NCI-H2081 (cell line): ENCODE measurements around the gene NFILZ.
"Not testable (repeated sequence)": the region's sequence is repeated elsewhere in the genome, so short reads cannot be mapped to it uniquely, and the experiment has no call there.

Experiments
- DNase-seq, 2 experiments: peaks; one replicate each; lab custom pipeline; 2025; lab: John Stamatoyannopoulos, UW

NFILZ gene

GRCh38 chr19:8611391-8611876, 19.0 kb upstream of the NFILZ start:
- no peak for DNase-seq

DNA sequence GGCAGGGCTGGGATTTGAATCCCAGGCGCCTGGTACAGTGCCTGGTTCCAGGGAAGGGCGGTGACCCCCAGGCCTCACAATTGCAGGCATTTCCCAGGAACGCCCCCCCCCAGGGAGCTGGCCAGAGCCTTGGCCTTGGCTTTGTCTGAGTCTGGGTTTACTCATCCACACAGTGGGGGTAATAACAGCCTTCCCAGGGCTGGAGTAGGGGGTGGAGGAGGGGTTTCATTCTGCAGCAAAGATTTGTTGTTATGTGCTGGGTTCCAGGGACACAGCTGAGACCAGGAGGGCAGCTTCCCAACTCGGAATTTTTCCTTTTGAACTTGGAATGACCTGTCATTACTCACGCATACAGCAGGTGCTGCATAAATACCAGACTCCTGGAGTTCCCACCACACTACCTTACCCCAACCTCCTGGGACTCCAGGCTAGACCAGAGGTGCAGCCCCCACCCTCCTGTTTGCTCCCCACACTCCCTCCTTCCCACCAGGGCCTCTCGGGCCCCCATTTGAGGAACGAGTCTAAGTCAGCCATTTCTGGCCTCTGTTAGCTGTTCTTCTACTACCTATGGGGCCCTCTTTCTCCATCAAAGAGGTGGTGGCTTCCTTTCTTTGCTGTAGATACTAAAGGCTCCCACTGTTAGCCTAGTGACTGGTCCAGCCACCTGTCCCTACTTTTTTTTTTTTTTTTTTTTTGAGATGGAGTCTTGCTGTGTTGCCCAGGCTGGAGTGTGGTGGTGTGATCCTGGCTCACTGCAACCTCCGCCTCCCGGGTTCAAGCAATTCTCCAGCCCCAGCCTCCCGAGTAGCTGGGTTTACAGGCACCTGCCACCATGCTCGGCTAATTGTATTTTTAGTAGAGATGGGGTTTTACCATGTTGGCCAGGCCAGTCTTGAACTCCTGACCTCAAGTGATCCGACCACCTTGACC, 18.3 kb upstream of the NFILZ start:
- no peak for DNase-seq

DNA sequence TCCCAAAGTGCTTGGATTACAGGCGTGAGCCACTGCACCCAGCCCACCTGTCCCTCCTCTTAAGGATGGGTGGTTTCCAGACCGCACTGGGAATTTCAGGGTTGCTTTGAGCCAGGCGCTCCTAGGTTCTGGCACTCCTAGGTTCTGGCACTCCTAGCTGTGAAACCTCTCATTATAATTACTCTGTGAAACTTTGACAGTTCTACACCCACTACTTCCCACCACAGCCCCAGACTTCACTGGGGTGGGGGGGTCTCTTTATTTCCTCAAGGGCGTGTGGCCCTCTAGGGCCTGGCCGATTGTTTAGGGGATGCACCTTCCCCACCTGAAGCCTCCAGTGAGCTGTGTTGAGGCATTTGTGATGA, 17.6 kb upstream of the NFILZ start:
- no peak for DNase-seq

DNA sequence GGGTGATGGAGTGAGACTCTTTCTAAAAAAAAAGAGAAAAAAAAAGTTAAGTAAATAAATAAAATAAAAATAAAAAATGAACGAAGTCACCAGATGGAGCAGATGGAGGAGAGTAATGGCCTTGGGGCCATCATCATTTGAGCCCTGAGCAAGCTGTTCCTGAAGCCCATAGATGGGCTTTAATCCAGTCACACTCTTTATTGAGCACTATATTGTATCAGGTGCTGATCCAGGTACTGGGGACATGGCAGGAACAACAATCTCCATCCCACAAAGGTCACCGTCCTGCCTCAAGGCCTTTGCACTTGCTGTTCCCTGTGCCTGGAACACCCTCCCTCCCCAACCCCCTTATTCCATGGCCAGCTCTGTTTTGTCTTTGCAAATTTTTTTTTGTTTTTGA, 16.0 kb upstream of the NFILZ start:
- DNase-seq, result no peak

DNA sequence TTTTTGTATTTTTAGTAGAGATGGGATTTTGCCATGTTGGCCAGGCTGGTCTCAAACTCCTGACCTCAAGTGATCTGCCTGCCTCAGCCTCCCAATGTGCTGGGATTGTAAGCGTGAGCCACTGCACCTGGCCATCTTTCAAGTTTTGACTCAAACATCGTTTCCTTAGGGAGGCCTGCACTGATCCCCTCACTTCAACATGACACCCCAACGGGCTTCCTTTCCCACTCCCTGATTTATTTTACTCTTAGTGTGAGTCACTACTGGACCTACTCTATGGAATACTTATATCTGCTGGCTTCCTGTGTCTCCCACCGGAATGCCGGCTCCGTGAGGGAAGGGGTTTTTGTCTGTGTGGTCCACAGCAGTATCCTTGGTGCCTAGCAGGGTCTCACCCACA, 15.4 kb upstream of the NFILZ start:
- DNase-seq, result no peak

DNA sequence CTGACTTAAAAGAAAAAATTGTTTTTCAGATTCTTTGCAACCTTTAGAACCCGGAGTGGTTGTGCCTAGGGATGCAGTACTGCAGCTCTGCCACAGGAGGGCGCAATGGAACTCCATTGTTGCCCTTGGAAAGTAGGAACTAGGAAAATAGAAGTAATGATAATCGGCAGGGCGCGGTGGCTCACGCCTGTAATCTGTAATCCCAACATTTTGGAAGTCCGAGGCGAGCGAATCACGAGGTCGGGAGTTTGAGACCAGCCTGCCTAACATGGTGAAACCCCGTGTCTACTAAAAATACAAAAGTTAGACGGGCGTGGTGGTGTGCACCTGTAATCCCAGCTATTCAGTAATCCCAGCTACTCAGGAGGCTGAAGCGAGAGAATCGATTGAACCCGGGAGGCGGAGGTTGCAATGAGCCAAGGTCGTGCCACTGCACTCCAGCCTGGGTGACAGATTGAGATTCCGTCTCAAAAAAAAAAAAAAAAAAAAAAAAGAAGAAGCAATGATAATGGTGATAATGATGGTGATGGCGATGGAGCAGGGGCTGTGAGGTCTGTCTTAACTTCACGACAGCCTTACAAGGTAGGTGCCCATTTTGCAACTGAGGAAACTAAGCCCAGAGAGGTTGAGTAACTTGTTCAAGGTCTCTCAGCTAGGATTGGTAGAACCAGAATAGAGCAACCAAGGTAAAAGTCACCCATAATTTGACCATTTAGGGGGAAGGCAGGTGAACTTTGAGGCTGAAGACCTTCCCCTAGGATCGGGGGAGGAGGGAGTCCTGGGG, 14.4 kb upstream of the NFILZ start:
- peak in 1 of 2 experiments; percentile 1 for DNase-seq

DNA sequence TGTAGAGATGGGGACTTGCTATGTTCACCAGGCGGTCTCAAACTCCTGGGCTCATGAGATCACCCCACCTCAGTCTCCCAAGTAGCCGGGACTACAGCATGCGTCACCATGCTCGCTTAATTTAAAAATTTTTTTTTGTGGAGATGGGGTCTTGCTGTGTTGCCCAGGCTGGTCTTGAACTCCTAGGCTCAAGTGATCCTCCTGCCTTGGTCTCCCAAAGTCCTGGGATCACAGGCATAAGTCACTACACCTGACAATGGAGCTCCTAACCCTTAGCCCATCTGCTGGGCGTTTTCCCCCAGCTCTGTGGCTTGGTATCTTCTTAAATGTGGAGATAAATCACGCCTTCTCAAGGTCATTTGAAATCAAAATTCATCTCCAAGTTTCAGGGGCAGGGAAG, 13.6 kb upstream of the NFILZ start:
- DNase-seq, result no peak

- not testable (repeated sequence) for DNase-seq
These were observed 13.1 kb upstream of the NFILZ start for GRCh38 chr19:8617325-8617724.

GRCh38 chr19:8617984-8618383, 12.4 kb upstream of the NFILZ start:
- DNase-seq, result no peak

DNA sequence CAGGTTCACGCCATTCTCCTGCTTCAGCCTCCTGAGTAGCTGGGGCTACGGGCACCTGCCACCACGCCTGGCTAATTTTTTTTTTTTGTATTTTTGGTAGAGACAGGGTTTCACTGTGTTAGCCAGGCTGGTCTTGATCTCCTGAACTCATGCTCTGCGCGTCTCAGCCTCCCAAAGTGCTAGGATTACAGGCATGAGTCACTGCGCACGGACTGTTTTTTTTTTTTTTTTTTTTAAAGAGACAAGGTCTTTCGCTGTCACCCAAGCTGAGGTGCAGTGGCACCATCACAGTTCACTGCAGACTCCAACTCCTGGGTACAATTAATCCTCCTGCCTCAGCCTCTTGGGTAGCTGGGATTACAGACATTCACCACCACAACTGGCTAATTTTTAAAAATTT, 11.7 kb upstream of the NFILZ start:
- DNase-seq, result no peak

- DNase-seq, result not testable (repeated sequence)
These were observed 7.5 kb upstream of the NFILZ start for GRCh38 chr19:8622886-8623285.

DNA sequence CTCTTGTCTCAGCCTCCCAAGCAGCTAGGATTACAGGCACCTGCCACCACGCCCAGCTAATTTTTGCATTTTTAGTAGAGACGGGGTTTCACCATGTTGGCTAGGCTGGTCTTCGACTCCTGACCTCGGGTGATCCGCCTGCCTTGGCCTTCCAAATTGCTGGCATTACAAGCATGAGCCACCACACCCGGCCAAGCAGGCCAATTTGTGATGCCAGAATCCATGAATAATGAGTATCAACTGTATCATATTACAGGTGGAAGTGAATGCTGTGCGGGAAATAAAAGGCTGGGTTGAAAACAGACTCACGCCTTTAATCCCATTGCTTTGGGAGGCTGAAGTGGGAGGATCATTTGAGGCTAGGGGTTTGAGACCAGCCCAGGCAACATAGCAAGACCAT, 3.6 kb upstream of the NFILZ start:
- DNase-seq, result no peak

DNA sequence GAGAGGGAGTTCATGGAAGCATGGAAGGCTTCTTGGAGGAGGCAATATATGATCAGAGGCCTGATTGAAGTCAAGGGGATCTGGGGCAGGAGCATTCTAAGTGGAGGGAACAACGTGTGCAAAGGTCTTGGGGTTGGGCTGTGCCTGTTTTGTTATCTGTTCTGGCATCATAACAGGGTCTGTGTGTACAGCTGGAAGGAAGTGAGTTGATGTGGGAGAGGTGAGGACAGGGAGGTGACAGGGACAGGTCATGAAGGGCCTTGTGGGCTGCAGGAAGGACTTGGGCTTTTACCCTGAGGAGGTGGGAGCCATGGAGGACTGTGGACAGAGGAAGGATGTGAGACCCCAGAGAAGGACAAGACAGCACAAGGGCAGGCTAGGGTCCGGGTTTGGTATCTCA, 1.2 kb upstream of the NFILZ start:
- DNase-seq, result no peak

- DNase-seq, result no peak
These were observed 477 bp downstream of the NFILZ start for GRCh38 chr19:8630796-8631424.

- DNase-seq, result no peak
These were observed 989 bp downstream of the NFILZ start for GRCh38 chr19:8631425-8631819.

DNA sequence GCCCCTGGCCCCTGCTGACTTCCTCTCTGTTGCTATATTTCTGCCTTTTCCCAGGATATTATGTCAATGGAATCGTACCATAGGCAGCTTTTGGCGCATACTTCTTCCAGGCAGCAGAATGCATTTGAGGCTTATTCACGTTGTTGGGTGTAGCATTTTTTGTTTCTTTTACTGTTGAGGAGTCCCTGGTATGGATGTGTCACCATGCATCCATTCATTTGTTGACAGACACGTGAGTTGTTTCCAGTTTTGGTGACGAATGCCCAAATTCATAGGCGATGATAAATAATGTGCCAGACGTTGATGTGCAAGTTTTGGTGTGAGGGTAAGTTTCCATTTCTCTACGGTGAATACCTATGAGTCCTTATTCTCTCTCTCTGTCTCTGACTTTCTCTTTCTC, 5.0 kb downstream of the NFILZ start:
- no peak for DNase-seq

- DNase-seq, result not testable (repeated sequence)
These were observed 6.6 kb downstream of the NFILZ start for GRCh38 chr19:8637070-8637469.

GRCh38 chr19:8638078-8638619, 7.7 kb downstream of the NFILZ start:
- DNase-seq, result no peak

DNA sequence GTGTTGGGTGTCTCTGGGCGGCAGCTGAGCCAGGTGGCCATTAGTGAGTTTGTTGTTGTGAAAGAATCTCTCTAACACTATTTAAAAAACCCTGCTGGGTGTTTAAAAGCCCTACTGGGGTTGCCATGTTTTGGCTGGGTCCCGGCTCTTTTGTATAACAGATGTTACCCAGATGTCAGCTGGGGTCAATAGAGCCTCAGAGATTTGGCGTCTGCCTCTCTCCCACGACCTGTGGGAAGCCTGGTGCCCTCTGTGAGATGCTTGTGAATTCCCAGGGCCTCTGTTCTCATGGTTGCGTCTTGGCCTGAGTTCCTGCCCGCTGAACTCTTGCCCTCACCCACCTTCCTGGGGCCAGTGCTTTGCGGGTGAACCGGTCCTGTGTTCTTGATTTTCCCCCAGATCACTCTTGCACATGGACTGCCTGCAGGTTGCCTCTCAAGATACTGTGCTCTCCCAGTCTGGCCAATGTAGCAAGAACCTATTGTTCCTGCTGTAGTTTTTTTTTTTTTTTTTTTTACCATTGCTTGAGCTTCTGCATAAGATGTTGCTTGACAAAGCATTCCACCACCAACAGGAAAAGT, 9.5 kb downstream of the NFILZ start:
- DNase-seq, result no peak

DNA sequence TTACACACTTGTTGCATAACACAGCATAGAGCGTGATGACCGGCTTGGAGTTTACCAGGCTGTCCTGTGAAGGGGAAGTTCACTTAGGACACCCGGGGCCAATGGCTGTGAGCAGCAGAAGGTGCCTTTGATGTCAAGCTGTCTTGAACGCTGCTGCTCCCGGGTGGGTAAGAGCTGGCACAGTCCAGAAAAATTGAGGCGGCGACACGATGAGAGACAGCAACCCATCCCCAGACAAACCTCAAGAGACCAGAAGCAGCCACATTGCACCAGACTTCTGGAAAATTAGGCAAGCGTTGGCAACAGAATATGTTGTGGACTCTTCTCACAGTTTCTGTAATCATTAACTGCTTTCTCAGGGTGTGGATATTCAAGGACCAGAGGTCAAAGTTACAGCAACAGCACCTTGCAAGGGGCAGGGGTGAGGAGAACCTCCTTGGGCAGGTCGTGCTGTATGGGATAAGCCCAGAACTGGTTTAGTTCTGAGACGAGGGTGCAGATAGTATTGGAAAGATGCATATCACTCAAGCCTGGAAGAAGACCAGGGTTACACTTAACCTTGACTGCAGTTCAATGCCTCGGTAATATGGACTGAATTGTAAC, 10.1 kb downstream of the NFILZ start:
- no peak for DNase-seq

GRCh38 chr19:8641221-8641907, 10.9 kb downstream of the NFILZ start:
- DNase-seq, result no peak
